Fibroblast of pulmonary artery (primary cell): ENCODE results near the gene PCDHGA1.

Experiments used
- DNase-seq: peaks from one replicate; pipeline ENCODE4 v3.0.0-alpha.2; 2010; ENCODE audit warnings: low read depth
- H3K4me3 ChIP-seq: replicated peaks from 2 replicates; pipeline ENCODE4 v1.5.1; 2011; ENCODE audit warnings: low read depth, mild to moderate bottlenecking, control low read depth, low read length, moderate library complexity
- TF ChIP-seq, protein P1 (sequence below): IDR thresholded peaks from 2 replicates; pipeline ENCODE4 v1.5.1; 2011; ENCODE audit warnings: mild to moderate bottlenecking, control low read depth, low read length, inconsistent platforms; ENCODE audit errors: missing control alignments

The PCDHGA1 gene

DNA sequence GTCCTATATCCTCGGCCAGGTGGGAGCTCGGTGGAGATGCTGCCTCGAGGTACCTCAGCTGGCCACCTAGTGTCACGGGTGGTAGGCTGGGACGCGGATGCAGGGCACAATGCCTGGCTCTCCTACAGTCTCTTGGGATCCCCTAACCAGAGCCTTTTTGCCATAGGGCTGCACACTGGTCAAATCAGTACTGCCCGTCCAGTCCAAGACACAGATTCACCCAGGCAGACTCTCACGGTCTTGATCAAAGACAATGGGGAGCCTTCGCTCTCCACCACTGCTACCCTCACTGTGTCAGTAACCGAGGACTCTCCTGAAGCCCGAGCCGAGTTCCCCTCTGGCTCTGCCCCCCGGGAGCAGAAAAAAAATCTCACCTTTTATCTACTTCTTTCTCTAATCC, 147.5 kb downstream of the PCDHGA1 start:
- TF ChIP-seq, protein P1, sequence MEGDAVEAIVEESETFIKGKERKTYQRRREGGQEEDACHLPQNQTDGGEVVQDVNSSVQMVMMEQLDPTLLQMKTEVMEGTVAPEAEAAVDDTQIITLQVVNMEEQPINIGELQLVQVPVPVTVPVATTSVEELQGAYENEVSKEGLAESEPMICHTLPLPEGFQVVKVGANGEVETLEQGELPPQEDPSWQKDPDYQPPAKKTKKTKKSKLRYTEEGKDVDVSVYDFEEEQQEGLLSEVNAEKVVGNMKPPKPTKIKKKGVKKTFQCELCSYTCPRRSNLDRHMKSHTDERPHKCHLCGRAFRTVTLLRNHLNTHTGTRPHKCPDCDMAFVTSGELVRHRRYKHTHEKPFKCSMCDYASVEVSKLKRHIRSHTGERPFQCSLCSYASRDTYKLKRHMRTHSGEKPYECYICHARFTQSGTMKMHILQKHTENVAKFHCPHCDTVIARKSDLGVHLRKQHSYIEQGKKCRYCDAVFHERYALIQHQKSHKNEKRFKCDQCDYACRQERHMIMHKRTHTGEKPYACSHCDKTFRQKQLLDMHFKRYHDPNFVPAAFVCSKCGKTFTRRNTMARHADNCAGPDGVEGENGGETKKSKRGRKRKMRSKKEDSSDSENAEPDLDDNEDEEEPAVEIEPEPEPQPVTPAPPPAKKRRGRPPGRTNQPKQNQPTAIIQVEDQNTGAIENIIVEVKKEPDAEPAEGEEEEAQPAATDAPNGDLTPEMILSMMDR: no peak
- peak; percentile 20 for DNase-seq
- H3K4me3 ChIP-seq: peak overlapping the region; percentile 74

DNA sequence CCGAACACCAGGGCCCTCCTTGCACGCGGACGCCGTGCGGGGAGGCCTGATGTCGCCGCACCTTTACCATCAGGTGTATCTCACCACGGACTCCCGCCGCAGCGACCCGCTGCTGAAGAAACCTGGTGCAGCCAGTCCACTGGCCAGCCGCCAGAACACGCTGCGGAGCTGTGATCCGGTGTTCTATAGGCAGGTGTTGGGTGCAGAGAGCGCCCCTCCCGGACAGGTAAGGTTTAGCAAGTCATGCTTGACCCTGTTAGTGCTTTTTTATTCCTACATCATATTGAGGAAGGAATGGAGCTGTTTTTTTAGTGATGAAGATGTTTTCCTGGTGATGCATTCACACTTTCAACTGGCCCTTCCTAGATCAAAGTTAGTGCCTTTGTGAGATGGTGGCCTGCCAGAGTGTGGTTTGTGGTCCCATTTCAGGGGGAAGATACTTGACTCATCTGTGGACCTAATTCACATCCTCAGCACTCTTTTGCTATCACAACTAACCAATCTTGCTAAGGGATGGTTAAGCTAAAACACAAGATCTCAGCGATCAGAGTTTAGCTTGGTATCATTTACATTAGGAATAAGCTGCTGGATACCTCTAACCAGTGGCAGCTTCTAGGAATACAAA, 148.1 kb downstream of the PCDHGA1 start:
- peak overlapping the region; percentile 74 for H3K4me3 ChIP-seq
- TF ChIP-seq, protein P1: peak; percentile 20
- DNase-seq: no peak

DNA sequence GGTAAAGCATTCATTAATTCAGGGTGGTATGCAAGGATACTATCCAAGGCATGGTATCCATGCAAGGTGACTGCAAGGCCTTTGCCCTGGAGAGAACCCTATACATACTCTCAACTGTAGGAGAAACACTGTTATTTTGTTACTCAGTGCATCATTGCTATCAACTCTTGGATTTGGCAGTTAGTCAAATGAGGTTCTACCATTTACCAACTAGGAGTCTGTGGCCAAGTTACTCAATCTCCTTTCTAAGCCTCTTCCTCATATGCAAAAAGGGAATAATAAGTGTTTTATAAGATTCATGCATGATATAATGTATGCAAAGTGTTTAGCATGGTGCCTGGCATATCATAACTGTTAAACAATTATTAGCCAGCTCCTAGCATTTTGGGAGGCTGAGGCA, 149.5 kb downstream of the PCDHGA1 start:
- no peak overlapping the region for H3K4me3 ChIP-seq
- peak; percentile 50 for DNase-seq
- TF ChIP-seq, protein P1: no peak

DNA sequence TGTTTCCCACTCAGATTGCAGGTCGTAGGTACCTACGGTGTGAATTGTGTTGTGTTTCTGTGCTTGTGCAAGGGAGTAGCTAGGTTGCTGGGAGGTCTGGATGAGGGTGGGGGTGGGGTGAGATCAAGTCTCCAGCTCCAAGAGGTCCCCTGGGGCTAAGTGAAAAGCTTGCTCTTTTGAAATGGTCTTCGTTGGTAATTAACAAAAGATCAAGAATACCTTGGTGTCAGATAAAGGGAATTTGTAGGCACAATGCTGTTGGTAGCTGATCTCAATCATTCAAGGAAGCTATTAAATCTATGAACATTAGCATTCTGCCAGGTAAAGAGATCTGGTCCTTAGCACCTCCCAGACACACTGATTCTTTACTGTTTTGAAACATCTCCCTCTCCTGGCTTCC, 153.6 kb downstream of the PCDHGA1 start:
- no peak for DNase-seq
- TF ChIP-seq, protein P1: no peak
- H3K4me3 ChIP-seq: no peak overlapping the region

DNA sequence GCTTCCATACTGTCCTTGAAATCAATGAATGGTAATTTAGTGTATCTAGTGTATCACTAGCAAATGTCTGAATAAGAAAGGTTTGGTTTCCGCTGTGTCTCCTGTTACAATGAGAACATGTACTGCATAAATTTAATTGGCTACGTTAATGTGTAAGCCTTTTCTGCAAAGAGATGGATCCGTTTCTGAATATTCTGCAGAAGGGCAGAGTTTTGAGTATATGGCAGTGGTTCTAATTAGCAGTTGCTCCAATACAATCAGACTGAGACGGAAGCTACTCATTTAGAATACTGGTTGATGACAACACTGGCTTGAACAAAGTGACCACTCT, 154.0 kb downstream of the PCDHGA1 start:
- TF ChIP-seq, protein P1: no peak
- DNase-seq: no peak
- H3K4me3 ChIP-seq: no peak overlapping the region

DNA sequence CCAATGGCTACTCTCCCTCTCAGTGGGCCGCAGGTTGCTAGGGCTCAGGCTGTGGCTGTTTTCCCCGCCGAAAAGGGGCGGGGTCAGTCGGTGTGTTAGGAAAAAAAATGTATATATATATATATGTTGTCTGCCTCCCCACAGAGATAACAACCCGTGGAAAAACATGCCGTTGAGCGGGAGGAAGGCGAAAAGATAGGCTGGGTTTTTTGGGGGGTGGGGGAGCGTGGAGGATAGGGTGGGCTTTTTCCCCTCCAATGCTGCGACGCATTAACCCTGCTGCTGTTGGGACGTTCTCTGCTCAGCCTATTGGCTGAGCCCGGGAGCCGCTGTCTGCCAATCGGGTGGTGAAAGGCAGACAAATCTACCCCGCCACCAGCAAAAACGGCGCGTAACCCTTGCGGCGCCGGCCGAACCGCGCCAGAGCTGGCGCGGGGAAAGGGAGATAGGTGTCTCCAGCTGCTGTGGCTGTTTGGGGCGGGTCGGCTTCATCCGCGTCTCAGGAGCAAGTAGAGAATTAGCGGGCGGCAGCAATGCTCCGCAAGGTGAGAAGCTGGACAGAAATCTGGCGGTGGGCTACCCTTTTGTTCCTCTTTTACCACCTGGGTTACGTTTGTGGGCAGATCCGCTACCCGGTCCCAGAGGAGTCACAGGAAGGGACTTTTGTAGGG, 154.5 kb downstream of the PCDHGA1 start, which contains the start of gene PCDHGC4:
Gene PCDHGC4 (plus strand): TSS at position 390 of the 671 bp plus-strand sequence. CDS start 144 bp downstream, at position 534.
- no peak for DNase-seq
- TF ChIP-seq, protein P1: no peak
- H3K4me3 ChIP-seq: peak within 1 kb of the TSS; percentile 24
